ENCODE data around the gene CACFD1.

Gene CACFD1

DNA sequence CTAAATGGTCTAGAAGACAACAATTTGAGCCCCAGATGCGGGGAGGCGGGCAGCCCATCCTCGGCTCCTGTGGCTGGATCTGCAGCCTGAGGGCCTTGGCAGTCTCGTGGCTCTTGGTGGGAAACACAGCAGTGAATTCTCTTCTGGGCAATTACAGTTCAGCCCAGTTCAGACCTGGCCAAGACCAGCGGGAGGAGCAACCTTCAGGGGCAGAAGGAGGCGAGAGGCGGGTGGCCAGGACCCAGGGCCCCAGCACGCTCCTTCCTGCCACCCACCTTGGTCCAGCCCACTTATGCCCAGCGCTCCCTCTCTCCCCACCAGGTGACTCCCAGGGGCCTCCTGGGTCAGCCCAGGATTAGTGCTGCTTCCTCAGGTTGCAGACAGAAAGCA is 57.2 kb downstream of the CACFD1 start:
- DNase-seq (ENCODE audit: low read depth, low spot score): no peak

DNA sequence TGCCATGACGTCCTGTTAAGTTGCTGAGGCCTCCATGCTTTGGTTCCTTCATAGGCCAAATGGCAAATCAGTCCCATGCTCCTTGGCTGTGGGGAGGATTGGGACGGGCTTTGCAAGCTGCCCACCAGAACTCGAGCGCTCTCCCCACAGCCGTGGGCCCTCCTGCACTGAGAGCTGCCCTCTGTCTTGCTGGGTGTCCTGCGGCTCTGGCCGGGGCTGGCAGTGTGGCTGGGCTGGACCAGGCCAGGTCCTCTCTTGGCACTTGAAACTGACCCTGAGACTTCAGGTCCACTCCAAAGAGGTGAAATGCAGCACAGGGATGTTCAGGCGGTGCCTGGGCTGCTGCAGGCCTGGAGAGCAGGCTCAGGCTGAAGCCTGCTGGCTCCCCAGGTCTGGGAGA is 57.9 kb downstream of the CACFD1 start:
- no peak for DNase-seq (ENCODE audit: low read depth, low spot score)

DNA sequence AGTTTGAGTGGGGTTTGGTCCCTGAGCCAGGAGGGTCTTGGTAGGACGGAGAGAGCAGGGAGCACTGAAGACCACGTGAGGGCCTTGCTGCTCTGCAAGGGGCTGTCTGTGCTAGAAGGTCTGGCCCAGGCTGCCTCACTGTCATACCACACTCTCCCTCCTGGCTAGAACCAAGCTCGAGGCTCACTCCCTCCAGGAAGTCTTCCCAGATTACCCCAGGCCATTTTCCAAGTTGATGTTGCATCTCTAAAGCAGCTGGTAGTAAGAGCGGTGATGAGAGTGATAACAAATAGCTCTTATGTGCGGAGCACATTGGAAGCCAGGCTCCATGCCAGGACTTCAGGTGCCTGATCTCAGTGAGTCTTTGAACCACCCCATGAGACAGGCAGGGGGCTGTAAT is 58.4 kb downstream of the CACFD1 start:
- no peak for DNase-seq (ENCODE audit: low read depth, low spot score)

DNA sequence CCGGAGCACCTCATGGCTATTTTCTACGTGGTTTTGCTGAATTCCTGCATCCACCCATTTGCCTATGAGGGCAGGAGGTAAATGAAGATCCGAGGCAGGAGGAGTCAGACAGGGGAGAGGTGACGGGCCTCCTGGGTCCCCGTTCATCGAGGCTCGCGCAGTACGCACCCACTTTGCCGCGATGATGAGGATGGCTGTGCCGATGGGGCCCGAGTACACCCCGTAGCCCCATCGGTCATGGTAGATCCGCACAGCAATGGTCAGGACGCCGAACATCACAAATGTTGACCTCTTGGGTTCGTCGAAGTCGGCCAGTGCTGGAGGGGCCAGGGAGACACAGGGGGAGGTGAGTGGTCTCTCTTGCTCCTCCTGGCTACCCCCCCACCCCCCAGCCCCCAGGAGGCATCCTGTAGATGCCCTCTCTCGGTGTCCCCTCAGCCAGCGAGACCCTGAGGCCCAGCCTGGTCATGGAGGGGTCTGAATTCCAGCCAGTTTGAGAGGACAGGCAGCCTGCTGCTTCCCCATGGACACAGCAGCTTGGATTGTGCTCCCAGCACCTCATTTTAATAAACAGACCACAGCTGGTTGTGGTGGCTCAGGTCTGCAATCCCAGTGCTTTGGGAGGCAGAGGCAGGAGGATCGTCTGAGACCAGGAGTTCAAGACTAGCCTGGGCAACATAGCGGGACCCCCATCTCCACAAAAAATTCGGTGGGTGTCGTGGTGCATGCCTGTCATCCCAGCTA is 59.1 kb downstream of the CACFD1 start:
- DNase-seq (ENCODE audit: low read depth, low spot score): no peak

DNA sequence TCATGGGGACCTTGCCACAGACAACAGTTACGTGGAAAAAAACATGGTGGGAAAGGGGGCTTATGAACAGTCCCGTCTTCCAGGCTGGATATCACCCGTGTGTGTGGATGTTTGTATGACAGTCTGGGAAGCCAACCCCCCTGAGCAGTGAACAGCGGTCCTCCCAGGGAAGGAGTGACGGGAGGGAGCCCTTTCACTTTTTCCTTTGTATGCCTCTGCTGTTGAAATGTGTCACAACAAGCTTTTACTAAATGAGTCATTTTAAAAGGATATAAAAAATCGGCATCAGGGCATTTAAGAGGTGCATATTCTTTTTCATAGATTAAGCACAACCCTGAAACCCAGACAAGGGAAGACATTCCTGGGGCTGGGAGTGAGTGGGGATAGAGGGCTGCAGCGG is 59.9 kb downstream of the CACFD1 start:
- no peak for DNase-seq (ENCODE audit: low read depth, low spot score)

DNA sequence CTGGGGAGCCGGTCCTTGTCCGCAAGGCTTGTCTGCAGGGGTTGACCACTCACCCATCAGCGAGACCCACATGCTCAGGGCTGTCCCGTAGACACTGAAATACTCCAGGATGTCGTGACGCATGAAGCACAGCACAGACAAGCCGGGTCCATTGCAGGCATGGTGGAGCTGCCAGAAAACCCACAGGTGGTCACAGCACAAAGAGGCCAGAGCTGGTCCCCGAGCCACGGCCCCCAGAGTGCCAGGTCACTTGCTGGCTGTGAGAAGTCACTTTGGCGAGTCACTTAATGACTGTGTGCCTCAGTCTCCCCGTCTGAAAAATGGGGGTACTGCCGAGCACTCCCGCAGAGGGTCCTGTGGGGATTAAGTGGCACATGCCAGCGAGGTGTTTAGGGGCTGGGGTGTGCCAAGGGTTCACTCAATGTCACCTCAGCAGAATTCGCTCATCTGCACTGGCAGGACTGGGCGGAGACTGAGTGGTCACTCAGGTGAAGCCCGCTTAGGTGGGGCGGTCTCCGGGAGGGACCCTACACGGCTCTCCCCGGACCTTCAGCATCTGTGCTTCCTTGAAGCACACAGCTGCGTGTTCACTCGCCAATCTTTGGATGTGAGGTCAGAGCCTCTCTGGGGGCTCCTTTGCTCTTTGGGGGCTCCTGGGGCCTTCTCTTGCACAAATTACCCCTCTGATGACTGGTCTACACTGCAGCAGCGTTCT is 60.5 kb downstream of the CACFD1 start:
- DNase-seq (ENCODE audit: low read depth, low spot score): no peak

Measured in iPS DF 19.7 (cell line).